HEK293T (cell line): ENCODE data around the gene SLC4A1.

ENCODE experiments used
- CTCF ChIA-PET: fragments of 350-600 bp; formaldehyde crosslinking; extraction: SDS; loops from one replicate; lab custom pipeline; 2021; ENCODE audit warnings: antibody characterized with exemption, inconsistent platforms; lab: Yijun Ruan, JAX
- POLR2A ChIA-PET: fragments of 350-600 bp; formaldehyde crosslinking; extraction: SDS; loops from one replicate; lab custom pipeline; 2020; ENCODE audit warnings: antibody characterized with exemption, inconsistent platforms; lab: Yijun Ruan, JAX
- DNase-seq: peaks from one replicate; pipeline ENCODE4 v3.0.0; 2012; ENCODE audit warnings: mixed read lengths; ENCODE audit errors: extremely low spot score
- ARNT ChIP-seq: fragments of 450-650 bp; IDR thresholded peaks from 2 replicates; pipeline ENCODE4 v1.6.1; 2017; ENCODE audit warnings: mild to moderate bottlenecking
- BHLHE40 ChIP-seq: fragments of 450-650 bp; IDR thresholded peaks from 2 replicates; pipeline ENCODE4 v1.6.1; 2016; ENCODE audit warnings: mild to moderate bottlenecking, moderate library complexity, borderline replicate concordance
- CTBP1 ChIP-seq: fragments of 450-650 bp; IDR thresholded peaks from 2 replicates; pipeline ENCODE4 v1.6.1; 2016; ENCODE audit warnings: borderline replicate concordance
- ELF4 ChIP-seq: fragments of 450-650 bp; IDR thresholded peaks from 2 replicates; pipeline ENCODE4 v1.6.1; 2017; ENCODE audit warnings: antibody characterized with exemption
- FOXA1 ChIP-seq: fragments of 450-650 bp; IDR thresholded peaks from 2 replicates; pipeline ENCODE4 v1.6.1; 2016; ENCODE audit warnings: mild to moderate bottlenecking
- FOXK2 ChIP-seq: fragments of 450-650 bp; IDR thresholded peaks from 2 replicates; pipeline ENCODE4 v1.6.1; 2016; ENCODE audit warnings: mild to moderate bottlenecking
- FOXM1 ChIP-seq: fragments of 450-650 bp; IDR thresholded peaks from 2 replicates; pipeline ENCODE4 v1.6.1; 2017; ENCODE audit warnings: mild to moderate bottlenecking, borderline replicate concordance
- HDGF ChIP-seq: fragments of 450-650 bp; IDR thresholded peaks from 2 replicates; pipeline ENCODE4 v1.6.1; 2017; ENCODE audit warnings: antibody characterized with exemption, borderline replicate concordance
- L3MBTL2 ChIP-seq: fragments of 450-650 bp; conservative IDR thresholded peaks from 2 replicates; pipeline ENCODE4 v1.6.1; 2016; ENCODE audit warnings: mild to moderate bottlenecking
- LEF1 ChIP-seq: fragments of 450-650 bp; IDR thresholded peaks from 2 replicates; pipeline ENCODE4 v1.6.1; 2017; ENCODE audit warnings: mild to moderate bottlenecking, borderline replicate concordance
- NFRKB ChIP-seq: fragments of 450-650 bp; IDR thresholded peaks from 2 replicates; pipeline ENCODE4 v1.6.1; 2016; ENCODE audit warnings: mild to moderate bottlenecking, moderate library complexity
- PKNOX1 ChIP-seq: fragments of 450-650 bp; IDR thresholded peaks from 2 replicates; pipeline ENCODE4 v1.6.1; 2016
- SP1 ChIP-seq: fragments of 450-650 bp; IDR thresholded peaks from 2 replicates; pipeline ENCODE4 v1.6.1; 2017
- SUZ12 ChIP-seq: fragments of 450-650 bp; IDR thresholded peaks from 2 replicates; pipeline ENCODE4 v1.6.1; 2016; ENCODE audit warnings: mild to moderate bottlenecking
- TARDBP ChIP-seq: fragments of 450-650 bp; IDR thresholded peaks from 2 replicates; pipeline ENCODE4 v1.6.1; 2016
- ZNF384 ChIP-seq: fragments of 450-650 bp; IDR thresholded peaks from 2 replicates; pipeline ENCODE4 v1.6.1; 2016

SLC4A1 gene

GRCh38 chr17:44232061-44232460 is 35.9 kb downstream of the SLC4A1 start:
- no peak for DNase-seq
- TF ChIP-seq ZNF384 (0 out of 2 replicates have a peak, but pooled peaks have one; percentile 32), FOXA1 (no peak)
- ChIA-PET CTCF (no interaction called here), POLR2A (no interaction called here)

- CTCF ChIA-PET, result no interaction called here
- no peak for TF ChIP-seq ARNT
- no peak for TF ChIP-seq HDGF
- no peak for TF ChIP-seq SP1
- TF ChIP-seq BHLHE40, result no peak
- TF ChIP-seq FOXA1, result no peak
- TF ChIP-seq FOXM1, result no peak
- no peak for TF ChIP-seq FOXK2
- TF ChIP-seq ZNF384, result no peak
- TF ChIP-seq L3MBTL2, result no peak
- no peak for TF ChIP-seq TARDBP
- no peak for TF ChIP-seq LEF1
- TF ChIP-seq CTBP1, result no peak
- no peak for TF ChIP-seq SUZ12
- no peak for TF ChIP-seq NFRKB
- DNase-seq, result no peak
- POLR2A ChIA-PET, result no interaction called here
Observed at GRCh38 chr17:44230140-44230539, 37.8 kb downstream of the SLC4A1 start.

DNA sequence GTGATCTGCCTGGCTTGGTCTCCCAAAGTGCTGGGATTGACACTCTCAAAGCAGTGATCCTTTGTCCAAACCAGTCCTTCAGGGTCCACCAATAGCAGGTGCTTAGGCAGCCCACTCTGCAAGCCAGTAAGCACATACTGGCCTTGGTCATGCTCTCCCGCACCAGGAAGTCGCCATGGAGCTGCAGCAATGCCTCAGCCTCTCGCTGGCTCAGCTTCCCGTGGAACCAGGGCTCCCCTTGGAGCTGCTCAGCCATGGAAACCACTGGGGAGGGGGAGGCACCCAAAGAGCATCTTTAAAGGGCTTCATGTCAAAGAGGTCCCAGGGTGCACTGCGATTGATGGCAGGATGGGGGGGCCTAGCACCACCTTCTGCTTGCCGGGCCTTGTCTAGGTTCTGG is 38.8 kb downstream of the SLC4A1 start:
- no peak for DNase-seq
- POLR2A ChIA-PET, result interaction anchor here (1.1 kb wide), 1 partner anchor 8 kb away, joined by 3 read pairs; no protein-coding TSS in a partner anchor
- no peak for TF ChIP-seq CTBP1
- TF ChIP-seq ELF4, result no peak
- TF ChIP-seq NFRKB, result no peak
- no peak for TF ChIP-seq FOXA1
- TF ChIP-seq FOXK2, result no peak
- TF ChIP-seq TARDBP, result no peak
- no peak for TF ChIP-seq SUZ12
- no peak for TF ChIP-seq FOXM1
- TF ChIP-seq LEF1, result no peak
- no peak for TF ChIP-seq PKNOX1
- TF ChIP-seq ARNT, result no peak
- TF ChIP-seq L3MBTL2, result no peak
- TF ChIP-seq ZNF384, result no peak
- no peak for TF ChIP-seq BHLHE40
- TF ChIP-seq HDGF, result no peak
- no peak for TF ChIP-seq SP1
- CTCF ChIA-PET, result interaction anchor here (0.5 kb wide), 1 partner anchor 224 kb away, joined by 3 read pairs; no protein-coding TSS in a partner anchor

DNA sequence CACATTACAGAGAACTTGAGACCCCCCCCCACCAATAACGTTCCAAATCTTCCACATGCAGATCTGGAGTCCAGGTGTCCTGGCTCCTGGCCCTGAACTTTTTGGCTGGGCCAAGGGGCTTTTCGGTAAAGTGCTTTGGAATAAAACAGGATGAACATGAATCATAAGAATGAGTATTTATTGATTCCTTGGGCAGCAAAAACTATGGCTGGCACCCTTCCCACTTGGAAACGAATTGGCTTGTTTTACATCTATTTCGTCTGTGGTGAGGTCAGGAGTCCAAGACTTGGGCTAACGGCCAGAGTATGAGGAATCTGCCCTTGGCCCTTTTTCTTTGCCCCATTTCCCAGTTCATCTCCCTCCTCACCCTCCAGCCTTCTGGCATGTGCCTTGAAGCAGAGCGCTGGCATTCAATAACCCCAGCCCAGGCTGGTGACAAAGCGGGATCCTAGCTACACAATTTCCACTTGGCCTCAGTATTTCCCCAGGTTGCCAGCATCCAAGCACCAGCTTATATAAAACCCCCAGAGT is 44.3 kb downstream of the SLC4A1 start:
- no peak for DNase-seq
- ChIA-PET POLR2A (interaction anchor here (0.7 to 0.9 kb wide), 2 partner anchors 88 to 168 kb away, joined by 3 read pairs; no protein-coding TSS in a partner anchor), CTCF (no interaction called here)
- TF ChIP-seq FOXA1 (no peak), NFRKB (no peak), HDGF (no peak)

GRCh38 chr17:44222112-44222869 is 45.6 kb downstream of the SLC4A1 start:
- no peak for TF ChIP-seq ARNT
- no peak for TF ChIP-seq ELF4
- TF ChIP-seq FOXK2, result no peak
- TF ChIP-seq ZNF384, result peak; percentile 90
- ChIA-PET CTCF (interaction anchor here (0.7 to 1.5 kb wide), 4 partner anchors 11 to 1768 kb away, joined by 3 to 5 read pairs (median 4); no protein-coding TSS in a partner anchor), POLR2A (interaction anchor here (0.9 to 5.1 kb wide), 10 partner anchors 11 to 486 kb away, joined by 3 to 27 read pairs (median 5); partner anchors contain the start of genes ATXN7L3, DBF4B, GRN and SLC25A39)
- DNase-seq, result no peak

GRCh38 chr17:44221862-44222111 is 46.1 kb downstream of the SLC4A1 start:
- POLR2A ChIA-PET, result interaction anchor here (0.9 to 5.1 kb wide), 12 partner anchors 8 to 487 kb away, joined by 3 to 27 read pairs (median 5); partner anchors contain the start of genes ATXN7L3, DBF4B, GRN and RUNDC3A
- CTCF ChIA-PET, result interaction anchor here (1.0 to 1.5 kb wide), 3 partner anchors 11 to 109 kb away, joined by 3 to 5 read pairs (median 5); no protein-coding TSS in a partner anchor
- TF ChIP-seq LEF1 (no peak), NFRKB (no peak), HDGF (no peak), TARDBP (no peak), FOXM1 (no peak), ELF4 (no peak), ARNT (no peak), CTBP1 (no peak), PKNOX1 (no peak), FOXA1 (no peak), SP1 (no peak), L3MBTL2 (no peak), FOXK2 (no peak), SUZ12 (no peak), ZNF384 (no peak)
- no peak for DNase-seq
